HG02840 (cell line): ENCODE data around the gene FGR.
A peak's percentile ranks its signal among the peaks of the same experiment; 100 is the strongest.

Experiments
- ATAC-seq: cut with Tn5 transposase; IDR thresholded peaks from one replicate; pipeline ENCODE4 v1.9.1; 2021; ENCODE audit warnings: mild to moderate bottlenecking, moderate library complexity, moderate number of reproducible peaks; ENCODE audit not compliant: unreplicated experiment, low FRiP score

FGR gene

GRCh38 chr1:27570784-27571183 lies 64.2 kb downstream of the FGR start:
- ATAC-seq, result no peak

- ATAC-seq, result no peak
Observed at GRCh38 chr1:27570356-27570755, 64.6 kb downstream of the FGR start.

- no peak for ATAC-seq
Observed at GRCh38 chr1:27569506-27570291, 65.3 kb downstream of the FGR start.

GRCh38 chr1:27569088-27569460 lies 65.9 kb downstream of the FGR start:
- no peak for ATAC-seq

GRCh38 chr1:27568300-27569087 lies 66.5 kb downstream of the FGR start:
- peak; percentile 82 for ATAC-seq

- ATAC-seq, result no peak
Observed at GRCh38 chr1:27567971-27568299, 67.0 kb downstream of the FGR start.

- ATAC-seq, result no peak
Observed at GRCh38 chr1:27567146-27567526, 67.8 kb downstream of the FGR start.

- ATAC-seq, result no peak
Observed at GRCh38 chr1:27566462-27567145, 68.4 kb downstream of the FGR start.

- ATAC-seq, result no peak
Observed at GRCh38 chr1:27564710-27565649, 70.0 kb downstream of the FGR start.

- no peak for ATAC-seq
Observed at GRCh38 chr1:27563591-27564471, 71.2 kb downstream of the FGR start.

GRCh38 chr1:27563341-27563590 lies 71.7 kb downstream of the FGR start:
- no peak for ATAC-seq

- ATAC-seq, result no peak
Observed at GRCh38 chr1:27562534-27563340, 72.2 kb downstream of the FGR start.
